ENCODE measurements around the gene DIAPH2.

- TF ChIP-seq, protein P1, sequence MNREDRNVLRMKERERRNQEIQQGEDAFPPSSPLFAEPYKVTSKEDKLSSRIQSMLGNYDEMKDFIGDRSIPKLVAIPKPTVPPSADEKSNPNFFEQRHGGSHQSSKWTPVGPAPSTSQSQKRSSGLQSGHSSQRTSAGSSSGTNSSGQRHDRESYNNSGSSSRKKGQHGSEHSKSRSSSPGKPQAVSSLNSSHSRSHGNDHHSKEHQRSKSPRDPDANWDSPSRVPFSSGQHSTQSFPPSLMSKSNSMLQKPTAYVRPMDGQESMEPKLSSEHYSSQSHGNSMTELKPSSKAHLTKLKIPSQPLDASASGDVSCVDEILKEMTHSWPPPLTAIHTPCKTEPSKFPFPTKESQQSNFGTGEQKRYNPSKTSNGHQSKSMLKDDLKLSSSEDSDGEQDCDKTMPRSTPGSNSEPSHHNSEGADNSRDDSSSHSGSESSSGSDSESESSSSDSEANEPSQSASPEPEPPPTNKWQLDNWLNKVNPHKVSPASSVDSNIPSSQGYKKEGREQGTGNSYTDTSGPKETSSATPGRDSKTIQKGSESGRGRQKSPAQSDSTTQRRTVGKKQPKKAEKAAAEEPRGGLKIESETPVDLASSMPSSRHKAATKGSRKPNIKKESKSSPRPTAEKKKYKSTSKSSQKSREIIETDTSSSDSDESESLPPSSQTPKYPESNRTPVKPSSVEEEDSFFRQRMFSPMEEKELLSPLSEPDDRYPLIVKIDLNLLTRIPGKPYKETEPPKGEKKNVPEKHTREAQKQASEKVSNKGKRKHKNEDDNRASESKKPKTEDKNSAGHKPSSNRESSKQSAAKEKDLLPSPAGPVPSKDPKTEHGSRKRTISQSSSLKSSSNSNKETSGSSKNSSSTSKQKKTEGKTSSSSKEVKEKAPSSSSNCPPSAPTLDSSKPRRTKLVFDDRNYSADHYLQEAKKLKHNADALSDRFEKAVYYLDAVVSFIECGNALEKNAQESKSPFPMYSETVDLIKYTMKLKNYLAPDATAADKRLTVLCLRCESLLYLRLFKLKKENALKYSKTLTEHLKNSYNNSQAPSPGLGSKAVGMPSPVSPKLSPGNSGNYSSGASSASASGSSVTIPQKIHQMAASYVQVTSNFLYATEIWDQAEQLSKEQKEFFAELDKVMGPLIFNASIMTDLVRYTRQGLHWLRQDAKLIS (CRISPR knock-in tag; IDR thresholded peaks at IDR 0.05), result no peak
- TF ChIP-seq FOXM1 (IDR thresholded peaks at IDR 0.05; ENCODE audit: low read depth), result no peak
- TF ChIP-seq FOXM1 (CRISPR knock-in tag; IDR thresholded peaks at IDR 0.05; ENCODE audit: low read depth), result no peak
- TF ChIP-seq, protein P2, sequence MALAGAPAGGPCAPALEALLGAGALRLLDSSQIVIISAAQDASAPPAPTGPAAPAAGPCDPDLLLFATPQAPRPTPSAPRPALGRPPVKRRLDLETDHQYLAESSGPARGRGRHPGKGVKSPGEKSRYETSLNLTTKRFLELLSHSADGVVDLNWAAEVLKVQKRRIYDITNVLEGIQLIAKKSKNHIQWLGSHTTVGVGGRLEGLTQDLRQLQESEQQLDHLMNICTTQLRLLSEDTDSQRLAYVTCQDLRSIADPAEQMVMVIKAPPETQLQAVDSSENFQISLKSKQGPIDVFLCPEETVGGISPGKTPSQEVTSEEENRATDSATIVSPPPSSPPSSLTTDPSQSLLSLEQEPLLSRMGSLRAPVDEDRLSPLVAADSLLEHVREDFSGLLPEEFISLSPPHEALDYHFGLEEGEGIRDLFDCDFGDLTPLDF (CRISPR knock-in tag; IDR thresholded peaks at IDR 0.05), result no peak
- no peak for TF ChIP-seq ZFX (CRISPR knock-in tag; IDR thresholded peaks at IDR 0.05)
- TF ChIP-seq FOXA1 (IDR thresholded peaks at IDR 0.05; ENCODE audit: borderline replicate concordance), result no peak
- no peak for TF ChIP-seq USF1 (CRISPR knock-in tag; IDR thresholded peaks at IDR 0.05)
- TF ChIP-seq, protein P3, sequence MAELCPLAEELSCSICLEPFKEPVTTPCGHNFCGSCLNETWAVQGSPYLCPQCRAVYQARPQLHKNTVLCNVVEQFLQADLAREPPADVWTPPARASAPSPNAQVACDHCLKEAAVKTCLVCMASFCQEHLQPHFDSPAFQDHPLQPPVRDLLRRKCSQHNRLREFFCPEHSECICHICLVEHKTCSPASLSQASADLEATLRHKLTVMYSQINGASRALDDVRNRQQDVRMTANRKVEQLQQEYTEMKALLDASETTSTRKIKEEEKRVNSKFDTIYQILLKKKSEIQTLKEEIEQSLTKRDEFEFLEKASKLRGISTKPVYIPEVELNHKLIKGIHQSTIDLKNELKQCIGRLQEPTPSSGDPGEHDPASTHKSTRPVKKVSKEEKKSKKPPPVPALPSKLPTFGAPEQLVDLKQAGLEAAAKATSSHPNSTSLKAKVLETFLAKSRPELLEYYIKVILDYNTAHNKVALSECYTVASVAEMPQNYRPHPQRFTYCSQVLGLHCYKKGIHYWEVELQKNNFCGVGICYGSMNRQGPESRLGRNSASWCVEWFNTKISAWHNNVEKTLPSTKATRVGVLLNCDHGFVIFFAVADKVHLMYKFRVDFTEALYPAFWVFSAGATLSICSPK (IDR thresholded peaks at IDR 0.05; ENCODE audit: borderline replicate concordance), result no peak
- TF ChIP-seq, protein P4, sequence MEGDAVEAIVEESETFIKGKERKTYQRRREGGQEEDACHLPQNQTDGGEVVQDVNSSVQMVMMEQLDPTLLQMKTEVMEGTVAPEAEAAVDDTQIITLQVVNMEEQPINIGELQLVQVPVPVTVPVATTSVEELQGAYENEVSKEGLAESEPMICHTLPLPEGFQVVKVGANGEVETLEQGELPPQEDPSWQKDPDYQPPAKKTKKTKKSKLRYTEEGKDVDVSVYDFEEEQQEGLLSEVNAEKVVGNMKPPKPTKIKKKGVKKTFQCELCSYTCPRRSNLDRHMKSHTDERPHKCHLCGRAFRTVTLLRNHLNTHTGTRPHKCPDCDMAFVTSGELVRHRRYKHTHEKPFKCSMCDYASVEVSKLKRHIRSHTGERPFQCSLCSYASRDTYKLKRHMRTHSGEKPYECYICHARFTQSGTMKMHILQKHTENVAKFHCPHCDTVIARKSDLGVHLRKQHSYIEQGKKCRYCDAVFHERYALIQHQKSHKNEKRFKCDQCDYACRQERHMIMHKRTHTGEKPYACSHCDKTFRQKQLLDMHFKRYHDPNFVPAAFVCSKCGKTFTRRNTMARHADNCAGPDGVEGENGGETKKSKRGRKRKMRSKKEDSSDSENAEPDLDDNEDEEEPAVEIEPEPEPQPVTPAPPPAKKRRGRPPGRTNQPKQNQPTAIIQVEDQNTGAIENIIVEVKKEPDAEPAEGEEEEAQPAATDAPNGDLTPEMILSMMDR (IDR thresholded peaks at IDR 0.05 in 2 of 3, conservative IDR thresholded peaks at IDR 0.05 in 1 of 3; ENCODE audit: insufficient read depth in 2 of 3, low read depth in 1 of 3, low read length in 3 of 3), result no peak
- no peak for TF ChIP-seq HOMEZ (CRISPR knock-in tag; IDR thresholded peaks at IDR 0.05)
- TF ChIP-seq ZNF780A (CRISPR knock-in tag; IDR thresholded peaks at IDR 0.05), result no peak
Observed at GRCh38 chrX:97168646-97169045, 484.0 kb downstream of the DIAPH2 start.
